Neural crest cell (in vitro differentiated cells): ENCODE results near the gene TNIK. TPM values are rescaled to one million over a fixed set of nuclear protein-coding genes. Genes with fewer than 3 reads are reported as not detected.

Experiments used
- DNase-seq: peaks from one replicate; pipeline ENCODE4 v3.0.0; 2021; ENCODE audit warnings: low read depth, mixed read lengths, low spot score
- H3K27ac Mint-ChIP-seq: one replicate; pipeline ENCODE4 v1.8.0; 2021; ENCODE audit warnings: mild to moderate bottlenecking, mixed read lengths; ENCODE audit not compliant: unreplicated experiment
- H3K27me3 Mint-ChIP-seq: 2 replicates; pipeline ENCODE4 v1.8.0; 2021; ENCODE audit warnings: low read depth, mild to moderate bottlenecking, mixed read lengths
- H3K36me3 Mint-ChIP-seq: 2 replicates; pipeline ENCODE4 v1.8.0; 2021; ENCODE audit warnings: low read depth, mild to moderate bottlenecking, mixed read lengths
- H3K4me1 Mint-ChIP-seq: 2 replicates; pipeline ENCODE4 v1.8.0; 2021; ENCODE audit warnings: mixed read lengths
- H3K4me3 Mint-ChIP-seq: one replicate; pipeline ENCODE4 v1.8.0; 2021; ENCODE audit warnings: mild to moderate bottlenecking, mixed read lengths
- H3K9me3 Mint-ChIP-seq: 2 replicates; pipeline ENCODE4 v1.8.0; 2021; ENCODE audit warnings: mixed read lengths
- CTCF ChIP-seq: fragments of 200-600 bp; sonication (generic); conservative IDR thresholded peaks from 2 replicates; pipeline ENCODE4 v1.5.0; 2021; ENCODE audit warnings: antibody characterized with exemption, mild to moderate bottlenecking
- total RNA-seq: library from RNA; stranded (reverse); gene quantifications from 2 replicates; pipeline ENCODE4 v1.2.1, GENCODE V29; 2021

Gene TNIK
- total RNA-seq, 1 donor from 2014 or later, result 32.3 TPM

- Mint-ChIP-seq H3K4me3 (no peak overlapping the region), H3K27ac (no peak overlapping the region), H3K27me3 (no peaks in the 10 kb centered on the region), H3K36me3 (peaks cover 5% of the 10 kb centered on the region), H3K9me3 (no peaks in the 10 kb centered on the region), H3K4me1 (peaks cover 35% of the 10 kb centered on the region)
- TF ChIP-seq CTCF, result no peak
- no peak for DNase-seq
Observed at GRCh38 chr3:171234298-171235010, 225.8 kb downstream of the TNIK start.

GRCh38 chr3:171231361-171231760, 228.8 kb downstream of the TNIK start:
- no peaks in the 10 kb centered on the region for H3K9me3 Mint-ChIP-seq
- no peak overlapping the region for H3K4me3 Mint-ChIP-seq
- H3K27ac Mint-ChIP-seq, result peak overlapping the region; percentile 70
- H3K36me3 Mint-ChIP-seq, result peaks cover 6% of the 10 kb centered on the region
- no peak for TF ChIP-seq CTCF
- no peak for DNase-seq
- peaks cover 20% of the 10 kb centered on the region for H3K4me1 Mint-ChIP-seq
- no peaks in the 10 kb centered on the region for H3K27me3 Mint-ChIP-seq

GRCh38 chr3:171230865-171231264, 229.3 kb downstream of the TNIK start:
- no peak for TF ChIP-seq CTCF
- no peaks in the 10 kb centered on the region for H3K27me3 Mint-ChIP-seq
- H3K36me3 Mint-ChIP-seq, result peaks cover 10% of the 10 kb centered on the region
- H3K27ac Mint-ChIP-seq, result no peak overlapping the region
- H3K4me1 Mint-ChIP-seq, result peaks cover 16% of the 10 kb centered on the region
- DNase-seq, result no peak
- peaks cover 3% of the 10 kb centered on the region for H3K9me3 Mint-ChIP-seq
- H3K4me3 Mint-ChIP-seq, result no peak overlapping the region

GRCh38 chr3:171229173-171229572, 231.0 kb downstream of the TNIK start:
- no peak for DNase-seq
- peaks cover 13% of the 10 kb centered on the region for H3K4me1 Mint-ChIP-seq
- H3K4me3 Mint-ChIP-seq, result no peak overlapping the region
- H3K9me3 Mint-ChIP-seq, result peaks cover 3% of the 10 kb centered on the region
- H3K36me3 Mint-ChIP-seq, result peaks cover 18% of the 10 kb centered on the region
- H3K27ac Mint-ChIP-seq, result no peak overlapping the region
- TF ChIP-seq CTCF, result no peak
- no peaks in the 10 kb centered on the region for H3K27me3 Mint-ChIP-seq

GRCh38 chr3:171228240-171228639, 232.0 kb downstream of the TNIK start:
- Mint-ChIP-seq H3K4me1 (peaks cover 11% of the 10 kb centered on the region), H3K9me3 (peaks cover 3% of the 10 kb centered on the region), H3K27me3 (no peaks in the 10 kb centered on the region), H3K27ac (no peak overlapping the region), H3K36me3 (peaks cover 19% of the 10 kb centered on the region), H3K4me3 (no peak overlapping the region)
- no peak for TF ChIP-seq CTCF
- DNase-seq, result no peak
